Urothelium cell line (cell line): ENCODE data around the gene PODXL2.

Source experiments
- DNase-seq: peaks from one replicate; pipeline ENCODE4 v3.0.0; 2011; ENCODE audit warnings: low spot score, mixed read lengths
- FAIRE-seq: peaks from 2 replicates; lab custom pipeline; 2011; peaks lifted over from hg19 to GRCh38; lab: Jason Lieb, UNC

Gene PODXL2

DNA sequence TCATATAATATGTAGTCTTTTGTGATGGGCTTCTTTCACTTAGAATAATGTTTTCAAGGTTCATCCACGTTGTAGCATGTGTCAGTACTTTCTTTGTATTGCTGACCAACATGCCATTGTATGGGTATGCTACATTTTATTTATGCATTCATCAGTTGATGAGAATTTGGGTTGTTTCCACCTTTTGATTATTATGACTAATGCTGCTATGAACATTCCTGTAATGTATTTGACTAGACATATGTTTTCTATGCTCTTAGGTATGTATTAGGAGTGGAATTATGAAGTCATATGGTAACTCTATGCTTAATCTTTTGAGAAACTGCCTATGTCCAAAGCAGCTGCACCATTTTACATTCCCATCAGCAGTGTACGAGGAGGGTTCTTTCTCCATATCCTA lies 3.2 kb upstream of the PODXL2 start:
- FAIRE-seq (no peak), DNase-seq (no peak)

DNA sequence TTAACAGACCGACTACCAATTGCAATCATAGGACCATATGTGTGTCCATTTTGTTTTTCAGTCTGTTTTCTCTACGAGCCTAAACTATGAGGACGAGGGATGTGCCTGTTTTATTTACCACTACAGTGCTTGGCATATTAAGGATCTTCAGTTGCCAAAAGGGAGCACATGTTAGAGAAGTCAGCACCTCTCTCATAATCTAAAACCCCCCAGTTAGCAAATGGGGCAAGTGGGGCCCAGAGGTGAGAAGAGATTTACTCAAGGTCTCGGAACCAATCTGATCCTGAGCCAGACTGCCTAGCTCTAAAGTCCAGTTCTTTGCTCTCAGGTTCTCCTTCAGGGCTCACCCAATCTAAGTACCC lies 578 bp upstream of the PODXL2 start:
- DNase-seq = no peak
- no peak for FAIRE-seq

DNA sequence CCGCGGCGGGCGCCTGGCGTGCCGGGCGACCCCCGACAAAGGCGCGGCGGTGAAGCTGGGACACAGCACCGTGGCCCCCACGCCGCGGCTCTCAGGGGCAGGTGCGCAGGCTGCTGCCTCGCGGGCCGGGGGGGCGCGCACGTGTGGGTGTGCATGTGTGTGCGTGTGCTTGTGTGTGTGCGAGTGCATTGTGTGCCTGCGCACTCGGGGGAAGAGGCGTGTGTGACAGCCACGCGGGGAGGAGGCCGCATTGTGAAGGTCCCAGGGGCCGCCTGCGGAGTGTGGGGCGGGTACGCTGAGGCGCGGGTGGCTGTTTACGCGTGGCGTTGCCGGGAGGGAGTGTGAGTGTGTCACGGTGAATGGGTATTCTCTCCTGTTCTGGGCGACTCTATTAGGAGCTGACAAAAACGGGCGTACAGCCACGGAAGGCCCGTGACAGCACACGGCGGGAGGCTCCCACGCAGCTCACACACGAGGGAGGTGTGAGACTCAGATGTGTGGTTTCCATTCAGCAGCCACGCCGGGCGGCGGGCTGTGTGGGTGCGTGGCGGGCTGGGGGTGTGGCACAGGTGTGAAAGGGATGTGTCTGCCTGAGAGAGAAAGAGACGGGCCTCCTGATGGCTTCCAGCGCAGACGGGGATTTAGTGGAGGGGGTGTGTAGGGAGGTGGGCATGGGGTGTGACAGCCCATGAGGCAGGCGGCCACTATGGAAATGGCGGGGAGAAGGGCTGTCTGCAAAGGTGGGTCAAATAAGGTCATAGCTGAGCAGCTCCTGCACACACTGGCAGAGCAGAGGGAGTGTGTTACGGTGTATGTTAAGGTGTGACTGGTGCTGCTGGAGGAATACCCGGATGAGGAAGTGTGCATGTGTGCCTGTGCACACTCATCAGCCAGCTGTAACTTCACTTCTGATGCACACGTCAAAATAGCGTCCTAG lies 750 bp downstream of the PODXL2 start:
- FAIRE-seq = peak; percentile 75

DNA sequence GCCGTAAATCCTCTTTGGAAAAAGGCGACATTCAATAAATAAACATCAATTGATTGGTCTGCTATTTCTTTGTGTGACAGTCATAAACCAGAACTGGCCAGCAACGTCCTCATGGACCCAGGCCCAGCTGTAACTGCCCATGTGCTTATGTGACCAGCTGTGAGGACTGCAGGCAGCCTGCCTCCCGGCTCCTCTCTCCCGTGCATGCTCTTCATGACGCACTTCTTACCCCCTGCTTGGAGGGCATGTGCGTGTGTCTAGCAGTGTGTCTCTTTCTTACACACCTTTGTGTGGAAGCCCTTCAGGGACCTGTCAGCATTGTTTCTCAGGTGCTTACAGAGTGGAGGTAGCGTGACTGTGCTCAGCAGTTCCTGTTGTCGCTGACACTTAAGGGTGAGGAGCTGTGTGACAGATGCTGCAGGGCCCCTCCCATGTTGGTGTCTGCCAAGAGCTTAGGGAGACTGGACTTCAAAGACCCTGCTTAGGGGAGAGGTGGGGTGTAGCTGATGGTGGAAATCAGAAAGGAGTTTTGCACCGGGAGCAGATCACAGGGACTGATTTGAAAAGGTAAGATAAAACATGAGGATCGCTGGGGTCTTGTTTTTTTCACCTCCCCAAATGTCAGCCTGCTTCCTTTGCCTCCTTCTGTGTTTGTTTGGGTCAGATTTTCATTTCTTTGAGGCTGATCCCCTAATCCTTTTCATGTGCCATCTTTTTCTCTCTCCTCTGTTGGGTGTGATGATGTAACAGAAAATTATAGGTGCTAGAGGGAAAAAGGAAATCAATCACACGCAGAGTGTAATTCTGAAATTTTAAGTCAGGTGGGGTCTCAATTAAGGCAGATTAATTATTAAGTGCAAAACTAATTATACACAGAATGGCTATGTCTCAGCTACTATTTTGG lies 2.1 kb downstream of the PODXL2 start:
- FAIRE-seq = no peak
- DNase-seq = no peak

More for the DNA sequence above, 750 bp downstream of the PODXL2 start:
- DNase-seq = no peak

DNA sequence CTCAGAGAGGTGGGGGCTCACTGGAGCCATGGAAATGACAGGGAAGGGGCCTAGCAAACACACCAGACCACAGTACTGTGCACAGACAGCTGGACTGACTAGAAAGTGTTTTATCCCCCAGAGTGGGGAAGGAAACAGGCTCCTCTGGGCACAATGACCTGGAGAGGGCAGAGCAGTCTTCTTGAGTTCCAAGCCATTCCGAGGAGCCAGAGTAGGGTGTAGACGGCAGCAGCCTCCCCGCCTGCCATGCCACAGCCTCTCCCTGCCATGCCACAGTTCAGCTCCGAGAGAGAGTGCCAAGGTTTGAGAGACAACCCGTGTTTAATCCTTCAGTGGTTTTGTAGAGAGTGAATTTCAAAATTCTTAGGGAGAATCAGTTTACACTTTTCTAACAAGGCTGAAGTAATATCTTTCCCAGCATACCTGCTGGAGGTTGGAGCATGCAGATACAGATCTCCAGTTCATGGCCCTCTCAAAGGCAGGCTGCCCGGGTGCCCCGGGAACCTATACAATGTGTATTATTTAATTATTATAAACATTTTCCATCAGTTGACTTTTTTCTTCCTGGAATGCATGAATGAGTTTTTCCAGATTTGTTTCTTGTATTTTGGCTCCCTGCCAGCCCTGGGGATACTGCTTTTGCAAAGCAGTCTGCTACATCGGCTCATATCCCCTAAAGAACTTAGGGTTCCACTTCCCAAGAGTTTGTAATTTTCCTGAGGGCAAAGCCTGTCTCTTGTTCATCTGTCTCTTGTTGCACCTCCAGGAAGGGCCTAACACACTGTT lies 3.2 kb downstream of the PODXL2 start:
- FAIRE-seq (no peak), DNase-seq (no peak)

DNA sequence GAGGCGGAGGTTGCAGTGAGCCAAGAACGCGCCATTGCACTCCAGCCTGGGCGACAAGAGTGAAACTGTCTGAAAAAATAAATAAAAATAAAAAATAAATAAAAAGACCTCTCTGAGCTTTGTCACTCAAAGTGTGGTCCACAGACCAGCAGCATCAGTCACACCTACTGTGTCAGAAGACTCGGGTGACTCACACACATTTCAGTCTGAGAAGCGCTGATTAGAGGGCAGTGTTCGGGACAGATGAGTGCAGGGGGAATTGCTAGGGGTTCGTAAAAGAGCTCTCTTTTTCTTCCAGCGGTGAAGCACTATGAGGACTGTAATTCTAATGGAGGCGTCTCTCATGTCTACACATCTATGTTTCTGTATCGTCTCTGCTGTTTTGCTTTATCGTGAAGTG lies 5.7 kb downstream of the PODXL2 start:
- DNase-seq (no peak), FAIRE-seq (no peak)

DNA sequence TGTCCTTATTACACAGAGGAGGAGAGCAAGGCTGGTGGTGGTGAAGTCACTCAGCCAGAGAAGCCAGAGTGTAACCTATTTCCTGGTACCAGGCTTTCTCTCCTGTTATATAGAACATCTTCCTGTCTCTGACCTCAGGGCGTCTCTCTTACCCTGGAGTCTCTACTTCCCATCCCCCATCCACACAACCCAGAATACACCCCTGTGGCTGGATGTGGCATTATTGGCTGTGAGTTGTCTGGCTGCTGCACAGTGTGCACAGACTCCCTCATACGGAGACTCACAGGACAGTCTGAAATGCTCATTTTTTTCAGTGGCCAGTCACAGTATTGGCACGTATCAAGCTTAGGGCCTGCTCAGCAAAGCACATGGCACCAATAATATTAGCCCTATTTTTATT lies 8.6 kb downstream of the PODXL2 start:
- FAIRE-seq = no peak
- no peak for DNase-seq

DNA sequence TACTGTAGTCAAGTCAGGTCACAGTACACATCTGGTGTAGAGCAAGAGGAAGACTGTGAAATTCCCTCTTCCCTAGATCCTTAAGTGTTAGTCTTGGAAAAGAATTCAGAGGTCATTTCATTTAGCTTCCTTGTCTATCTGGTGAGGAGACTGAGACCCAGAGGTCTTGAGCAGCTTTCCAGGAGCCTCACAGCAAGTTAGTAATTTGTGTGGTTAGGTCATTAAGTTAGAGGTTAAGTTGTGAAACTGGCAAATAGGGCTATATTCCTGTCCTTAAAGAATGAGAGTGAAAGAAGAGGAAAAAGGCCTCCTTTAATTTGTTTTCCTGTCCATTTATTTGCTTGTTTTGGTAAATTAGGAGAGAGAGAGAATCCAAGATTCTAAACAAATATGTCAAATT lies 9.0 kb downstream of the PODXL2 start:
- no peak for FAIRE-seq
- DNase-seq = no peak

DNA sequence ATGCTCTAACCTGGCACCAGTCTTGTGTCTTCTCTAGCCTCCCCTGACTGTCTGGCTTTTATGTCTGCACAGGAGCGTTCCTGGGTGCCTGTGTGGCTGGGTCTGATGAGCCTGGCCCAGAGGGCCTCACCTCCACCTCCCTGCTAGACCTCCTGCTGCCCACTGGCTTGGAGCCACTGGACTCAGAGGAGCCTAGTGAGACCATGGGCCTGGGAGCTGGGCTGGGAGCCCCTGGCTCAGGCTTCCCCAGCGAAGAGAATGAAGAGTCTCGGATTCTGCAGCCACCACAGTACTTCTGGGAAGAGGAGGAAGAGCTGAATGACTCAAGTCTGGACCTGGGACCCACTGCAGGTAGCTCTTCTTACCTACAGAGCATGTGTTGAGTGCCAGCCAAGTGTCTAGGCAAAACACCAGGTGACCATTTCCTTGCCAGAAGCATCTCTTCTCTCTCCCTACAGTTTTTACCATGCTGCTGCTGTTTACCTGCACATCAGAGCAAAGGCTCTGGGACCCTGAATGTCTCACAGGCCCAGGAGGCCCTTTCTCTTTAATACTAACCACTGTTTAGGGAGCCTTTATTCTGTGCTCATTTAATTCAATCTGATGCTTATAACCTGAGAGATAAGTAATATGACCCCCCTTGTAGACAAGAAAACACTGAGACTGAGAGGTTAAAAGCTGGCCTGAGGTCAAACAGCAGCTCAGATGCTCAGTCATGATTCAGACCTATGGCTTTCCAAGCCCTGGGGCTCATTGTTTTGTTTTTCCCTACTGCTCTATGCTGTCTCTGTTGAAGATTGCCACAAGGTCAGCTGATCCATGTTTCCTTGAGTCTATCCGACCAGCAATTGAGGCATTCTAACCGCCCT lies 10.4 kb downstream of the PODXL2 start:
- no peak for DNase-seq
- no peak for FAIRE-seq

DNA sequence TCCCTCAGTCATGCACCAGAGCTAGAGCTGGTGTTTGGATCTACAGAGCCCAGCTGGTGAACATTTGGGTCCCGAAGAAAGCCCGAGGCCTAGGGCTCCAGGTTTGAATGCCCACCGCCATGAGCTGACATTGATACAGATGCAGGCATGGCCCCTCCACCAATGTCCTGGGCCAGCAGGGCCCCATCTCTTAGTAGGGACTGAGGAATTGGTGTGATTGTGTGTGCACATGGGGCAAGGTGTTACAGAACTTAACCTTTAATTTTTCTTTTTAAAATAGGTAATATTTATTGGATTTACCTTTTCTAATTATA lies 11.0 kb downstream of the PODXL2 start:
- DNase-seq = no peak

DNA sequence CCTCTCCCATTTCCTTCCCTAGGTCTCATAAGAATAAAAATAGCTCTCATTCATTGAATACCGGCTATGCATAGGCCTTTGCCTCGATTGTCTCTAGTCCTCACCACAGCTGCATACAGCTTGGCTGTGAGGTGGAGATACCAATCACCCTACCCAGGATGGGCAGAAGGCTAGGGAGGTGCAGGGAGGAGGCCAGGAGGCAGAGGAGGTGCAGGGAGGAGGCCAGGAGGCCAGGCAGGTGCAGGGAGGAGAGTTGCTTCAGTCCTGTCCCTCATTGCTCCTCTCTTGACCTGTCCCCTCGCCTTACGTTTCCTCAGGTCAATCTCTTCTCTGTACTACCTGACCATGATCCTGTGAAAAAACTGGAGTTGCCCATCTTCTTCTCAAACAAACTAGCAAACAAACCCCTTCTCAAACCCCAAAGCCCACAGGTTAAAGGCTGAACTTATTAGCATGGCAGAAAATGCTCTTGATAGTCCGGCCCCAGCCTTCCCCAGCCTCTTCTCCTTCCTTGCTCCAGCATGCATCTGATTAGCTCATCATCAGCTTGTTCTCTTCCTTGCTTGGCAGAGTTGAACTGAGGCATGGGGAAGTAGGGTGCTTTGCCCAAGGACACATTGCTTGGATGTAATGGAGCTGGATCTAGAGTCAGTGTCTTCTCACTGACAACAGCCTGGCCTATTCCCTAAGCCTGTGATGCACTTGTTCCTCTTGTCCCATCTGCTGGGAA lies 15.8 kb downstream of the PODXL2 start:
- DNase-seq (no peak), FAIRE-seq (no peak)

More for the DNA sequence above, 11.0 kb downstream of the PODXL2 start:
- no peak for FAIRE-seq

DNA sequence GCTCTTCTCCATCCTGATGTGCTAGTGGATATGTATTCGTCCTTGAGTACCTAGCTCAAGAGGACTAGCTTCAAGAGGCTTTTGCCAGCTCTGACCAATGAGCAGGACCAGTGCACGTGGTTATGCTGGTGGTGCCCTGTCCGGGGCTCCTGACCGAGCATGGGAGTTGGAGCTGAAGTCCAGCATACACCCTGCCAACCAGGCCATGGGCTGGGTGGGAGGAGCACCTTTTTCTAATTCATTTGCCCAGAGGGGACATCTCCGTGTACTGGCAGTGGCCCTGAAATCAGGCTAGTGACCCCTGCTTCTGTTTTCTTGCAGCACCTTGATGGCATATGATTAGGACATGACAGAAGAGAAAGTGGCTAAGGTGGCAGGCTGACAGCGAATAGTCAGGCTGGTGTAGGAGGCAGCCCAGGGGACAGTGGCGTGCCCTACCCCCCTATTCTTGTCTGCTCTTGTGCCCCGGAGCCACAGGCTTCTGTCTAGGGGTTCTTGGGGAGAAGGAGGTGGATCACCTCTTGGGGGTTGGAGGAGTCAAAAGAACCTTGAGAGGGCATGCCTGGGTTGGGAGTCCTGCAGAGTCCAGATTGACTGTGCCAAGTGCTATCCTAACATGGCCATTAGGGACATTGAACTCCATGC lies 16.5 kb downstream of the PODXL2 start:
- DNase-seq = no peak
- FAIRE-seq = no peak

DNA sequence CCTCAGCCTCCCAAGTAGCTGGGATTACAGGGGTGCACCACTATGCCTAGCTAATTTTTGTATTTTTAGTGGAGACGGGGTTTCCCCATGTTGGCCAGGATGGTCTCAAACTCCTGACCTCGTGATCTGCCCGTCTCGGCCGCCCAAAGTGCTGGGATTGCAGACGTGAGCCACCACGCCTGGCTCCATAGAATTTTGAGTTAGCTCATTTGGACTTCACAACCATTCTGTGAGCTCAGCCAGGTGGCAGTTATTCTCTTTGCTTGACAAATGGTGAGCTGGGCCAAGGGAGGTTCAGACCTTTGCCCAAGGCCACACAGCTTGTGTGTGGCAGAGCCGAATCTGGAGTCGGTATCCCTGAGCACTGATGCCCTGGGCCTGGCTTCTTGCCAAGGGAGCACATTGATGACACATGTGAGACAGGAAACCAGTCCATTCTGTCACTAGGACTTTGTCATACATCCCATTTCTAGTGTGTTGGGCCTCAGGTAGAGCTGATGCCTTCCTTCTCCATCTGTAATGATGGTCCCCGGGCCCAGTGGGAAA lies 17.6 kb downstream of the PODXL2 start:
- DNase-seq (no peak), FAIRE-seq (no peak)

DNA sequence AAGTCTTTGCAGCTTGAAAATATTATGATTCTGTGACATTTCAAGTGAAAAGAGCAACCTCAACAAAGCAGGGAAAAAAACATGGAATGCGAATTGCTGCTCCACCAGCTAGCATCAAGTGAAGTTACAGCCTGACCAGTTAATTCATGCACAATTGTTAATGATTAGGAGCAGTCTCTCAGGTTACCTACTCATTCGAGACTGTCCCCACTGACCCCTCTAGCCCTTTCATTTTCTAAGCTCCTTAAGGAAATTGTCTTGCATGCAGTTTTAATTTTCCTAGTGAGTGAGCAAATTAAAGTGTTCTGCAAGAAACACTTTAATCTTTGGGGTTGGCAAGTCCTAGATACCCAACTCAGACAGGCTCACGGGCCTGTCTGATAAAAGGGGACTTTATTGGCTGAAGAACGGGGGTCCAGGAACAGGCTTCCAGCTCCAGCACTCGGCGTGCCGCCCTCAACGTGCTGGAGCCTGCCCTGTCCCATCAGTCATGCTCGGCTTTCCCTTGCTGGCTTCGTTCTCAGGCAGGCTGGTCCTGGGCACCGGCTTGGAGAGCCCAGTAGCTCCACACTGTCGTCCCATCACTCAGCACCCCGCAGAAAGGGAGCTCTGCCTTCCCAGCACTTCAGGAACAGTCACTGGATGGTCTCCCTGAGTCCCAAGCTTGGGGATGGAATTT lies 18.3 kb downstream of the PODXL2 start:
- FAIRE-seq (no peak), DNase-seq (no peak)

DNA sequence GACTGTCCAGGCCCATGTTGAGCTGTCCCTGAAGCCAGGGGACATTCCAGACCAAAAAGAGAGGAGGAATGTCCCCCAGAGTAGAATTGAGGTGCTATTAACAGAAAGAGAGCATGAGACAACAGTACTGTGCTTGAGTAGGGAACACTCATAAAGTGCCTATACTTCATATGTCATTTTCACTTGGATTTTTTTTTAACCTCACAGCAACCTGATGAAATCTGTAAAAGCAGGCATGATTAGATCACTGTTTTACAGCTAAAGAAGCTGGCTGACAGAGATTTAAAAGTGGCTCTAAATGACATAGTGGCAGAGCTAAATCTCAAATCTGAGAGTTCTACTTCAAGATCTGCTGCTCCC lies 18.8 kb downstream of the PODXL2 start:
- no peak for FAIRE-seq
- no peak for DNase-seq

DNA sequence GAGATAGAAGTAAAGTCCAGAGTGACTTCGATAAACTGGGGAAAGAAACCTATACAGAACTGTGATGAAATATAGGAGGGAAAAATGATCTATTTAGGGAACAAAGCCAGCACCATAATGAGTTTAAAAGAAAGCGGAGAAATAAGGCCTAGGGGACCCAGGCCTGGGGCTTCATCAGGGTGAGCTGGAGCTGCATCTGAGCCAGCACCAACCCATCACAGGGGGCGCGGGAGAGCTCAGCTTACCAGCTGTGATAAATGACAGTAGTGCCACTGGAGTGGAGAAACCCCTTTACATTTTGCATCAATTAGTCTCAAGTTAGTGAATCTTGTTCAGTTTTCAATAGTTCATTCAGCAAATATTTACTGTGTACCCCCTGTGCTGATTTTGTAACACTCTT lies 21.3 kb downstream of the PODXL2 start:
- DNase-seq (no peak), FAIRE-seq (no peak)

DNA sequence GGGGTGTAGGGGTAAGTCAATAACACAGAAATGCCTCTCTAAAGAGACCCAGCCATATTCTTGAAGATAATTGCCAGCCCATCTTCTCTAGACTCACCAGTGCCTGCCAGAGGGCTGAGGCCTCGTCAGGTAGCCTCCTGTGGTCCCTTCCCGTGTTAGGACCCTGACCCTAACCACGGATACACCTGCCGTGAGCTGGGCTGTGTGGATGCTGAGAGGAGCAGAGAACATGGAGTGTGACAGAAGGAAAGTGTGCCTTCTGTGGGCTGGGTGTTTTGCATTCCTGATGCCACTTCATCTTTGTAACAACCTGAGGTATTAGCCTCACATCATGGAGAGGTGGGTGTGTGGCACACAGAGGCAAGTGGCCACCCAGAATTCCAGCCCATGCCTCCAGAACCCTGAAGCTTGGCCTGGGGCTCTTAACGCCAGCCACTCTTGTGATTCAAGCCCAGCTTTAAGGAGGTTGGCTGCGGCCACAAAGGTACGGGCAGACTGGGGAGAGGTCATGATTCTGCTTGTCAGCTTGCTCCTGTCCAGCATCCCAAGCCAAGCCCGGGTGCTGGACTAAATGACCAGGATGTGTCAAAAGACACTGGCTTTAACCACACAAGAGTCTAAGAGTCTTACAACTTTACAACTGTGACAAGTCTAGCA lies 22.7 kb downstream of the PODXL2 start:
- no peak for FAIRE-seq
- DNase-seq = no peak
